K562 (cell line): ENCODE data around the gene MAD1L1. TPM values are rescaled to one million over a fixed set of nuclear protein-coding genes. Genes with fewer than 3 reads are reported as not detected.

Experiments used
- DEAF1 ChIP-seq: fragments of 450-650 bp; formaldehyde crosslinking; IDR thresholded peaks from 2 replicates; pipeline ENCODE4 v1.4.0; 2020; ENCODE audit warnings: mild to moderate bottlenecking, moderate library complexity
- MGA ChIP-seq: fragments of 450-650 bp; IDR thresholded peaks from 2 replicates; pipeline ENCODE4 v1.6.1; 2016; ENCODE audit warnings: mild to moderate bottlenecking, moderate library complexity
- polyA plus RNA-seq, 8 experiments: library from polyadenylated mRNA; depleted of rRNA in 4 of 8; stranded (reverse) in 5 of 8; unstranded in 3 of 8; fragments of >200 nt; fragmentation: Nextera tagmentation in 2 of 8; fragmentation: Illumina TruSeq in 1 of 8; extraction: Ambion mirVana in 2 of 8; extraction: Trizol in 1 of 8; gene quantifications; 2 replicates each; pipeline versions ENCODE4 v1.2.1 to v1.2.3, GENCODE V29; 2011 to 2014; ENCODE audit warnings: inconsistent platforms in 1 of 8, missing spikeins in 1 of 8
- total RNA-seq, 7 experiments: library from RNA; depleted of rRNA in 6 of 7; stranded (reverse); fragments of >200 nt in 6 of 7; fragmentation: Illumina TruSeq in 2 of 7; extraction: Trizol in 2 of 7; gene quantifications; 2 replicates each; pipeline versions ENCODE4 v1.2.1 to v1.2.3, GENCODE V29; 2011 to 2021; ENCODE audit warnings: low replicate concordance in 1 of 7
- TF ChIP-seq, protein P1 (sequence below): sonication (generic); formaldehyde crosslinking; IDR thresholded peaks from 2 replicates; pipeline ENCODE4 v1.8.0; 2023; ENCODE audit warnings: missing genetic modification reagents, mild to moderate bottlenecking, borderline replicate concordance

The MAD1L1 gene
- total and polyA plus RNA-seq, 9 of the 15 experiments (the other 6 are each of a cell fraction or from before 2014, with no cell fraction given): 1.7 to 89.7 (median 18.0) TPM

DNA sequence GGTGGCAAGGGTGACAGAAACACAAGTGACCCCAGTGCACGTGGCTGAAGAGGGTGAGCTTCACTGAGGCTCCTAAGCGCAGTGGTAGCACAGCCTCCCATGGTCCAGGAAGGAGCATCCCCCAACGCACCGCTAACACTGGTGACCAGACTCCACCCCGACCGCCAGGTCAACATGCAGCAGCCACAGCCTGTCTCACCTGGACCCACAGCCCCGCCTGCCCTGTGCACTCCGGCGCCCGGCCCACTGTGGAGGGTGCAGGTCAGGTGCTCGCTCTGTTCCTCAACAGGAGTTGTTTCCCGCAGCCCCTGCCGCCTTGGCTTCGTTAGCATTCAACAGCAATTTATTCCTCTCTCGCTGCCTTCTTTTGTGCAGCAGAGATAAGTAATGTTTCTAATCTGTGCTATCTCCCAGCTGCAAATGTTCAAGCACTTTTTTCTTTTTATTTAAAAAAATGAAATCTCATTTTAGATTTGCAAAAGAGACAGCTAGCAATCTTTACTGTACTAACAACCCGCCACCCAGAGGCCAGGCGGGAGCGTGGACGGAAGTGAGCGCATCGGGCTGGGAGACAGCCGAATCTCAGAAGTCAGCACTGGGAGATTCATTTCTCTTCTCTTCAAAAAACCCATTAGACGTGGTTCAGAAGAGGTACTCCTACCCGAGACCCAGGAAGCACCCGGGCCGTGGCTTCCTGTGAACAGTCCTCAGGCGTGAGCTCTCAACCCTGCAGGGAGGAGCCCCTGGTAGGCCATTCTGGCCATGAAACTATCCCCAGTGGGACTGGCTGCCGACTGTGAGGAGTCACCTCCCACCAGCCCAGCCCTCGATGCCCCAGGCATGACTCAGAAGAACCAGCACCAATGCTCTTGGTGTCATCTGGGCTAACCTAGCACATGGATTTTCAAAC lies 133.4 kb downstream of the MAD1L1 start (continued):
- TF ChIP-seq, protein P1, sequence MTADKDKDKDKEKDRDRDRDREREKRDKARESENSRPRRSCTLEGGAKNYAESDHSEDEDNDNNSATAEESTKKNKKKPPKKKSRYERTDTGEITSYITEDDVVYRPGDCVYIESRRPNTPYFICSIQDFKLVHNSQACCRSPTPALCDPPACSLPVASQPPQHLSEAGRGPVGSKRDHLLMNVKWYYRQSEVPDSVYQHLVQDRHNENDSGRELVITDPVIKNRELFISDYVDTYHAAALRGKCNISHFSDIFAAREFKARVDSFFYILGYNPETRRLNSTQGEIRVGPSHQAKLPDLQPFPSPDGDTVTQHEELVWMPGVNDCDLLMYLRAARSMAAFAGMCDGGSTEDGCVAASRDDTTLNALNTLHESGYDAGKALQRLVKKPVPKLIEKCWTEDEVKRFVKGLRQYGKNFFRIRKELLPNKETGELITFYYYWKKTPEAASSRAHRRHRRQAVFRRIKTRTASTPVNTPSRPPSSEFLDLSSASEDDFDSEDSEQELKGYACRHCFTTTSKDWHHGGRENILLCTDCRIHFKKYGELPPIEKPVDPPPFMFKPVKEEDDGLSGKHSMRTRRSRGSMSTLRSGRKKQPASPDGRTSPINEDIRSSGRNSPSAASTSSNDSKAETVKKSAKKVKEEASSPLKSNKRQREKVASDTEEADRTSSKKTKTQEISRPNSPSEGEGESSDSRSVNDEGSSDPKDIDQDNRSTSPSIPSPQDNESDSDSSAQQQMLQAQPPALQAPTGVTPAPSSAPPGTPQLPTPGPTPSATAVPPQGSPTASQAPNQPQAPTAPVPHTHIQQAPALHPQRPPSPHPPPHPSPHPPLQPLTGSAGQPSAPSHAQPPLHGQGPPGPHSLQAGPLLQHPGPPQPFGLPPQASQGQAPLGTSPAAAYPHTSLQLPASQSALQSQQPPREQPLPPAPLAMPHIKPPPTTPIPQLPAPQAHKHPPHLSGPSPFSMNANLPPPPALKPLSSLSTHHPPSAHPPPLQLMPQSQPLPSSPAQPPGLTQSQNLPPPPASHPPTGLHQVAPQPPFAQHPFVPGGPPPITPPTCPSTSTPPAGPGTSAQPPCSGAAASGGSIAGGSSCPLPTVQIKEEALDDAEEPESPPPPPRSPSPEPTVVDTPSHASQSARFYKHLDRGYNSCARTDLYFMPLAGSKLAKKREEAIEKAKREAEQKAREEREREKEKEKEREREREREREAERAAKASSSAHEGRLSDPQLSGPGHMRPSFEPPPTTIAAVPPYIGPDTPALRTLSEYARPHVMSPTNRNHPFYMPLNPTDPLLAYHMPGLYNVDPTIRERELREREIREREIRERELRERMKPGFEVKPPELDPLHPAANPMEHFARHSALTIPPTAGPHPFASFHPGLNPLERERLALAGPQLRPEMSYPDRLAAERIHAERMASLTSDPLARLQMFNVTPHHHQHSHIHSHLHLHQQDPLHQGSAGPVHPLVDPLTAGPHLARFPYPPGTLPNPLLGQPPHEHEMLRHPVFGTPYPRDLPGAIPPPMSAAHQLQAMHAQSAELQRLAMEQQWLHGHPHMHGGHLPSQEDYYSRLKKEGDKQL (CRISPR knock-in tag): no peak
- TF ChIP-seq MGA (no peak), DEAF1 (CRISPR knock-in tag) (0 out of 2 replicates have a peak, but pooled peaks have one; percentile 28)
